H1 (cell line): ENCODE data around the gene SH2B3. TPM values are rescaled to one million over a fixed set of nuclear protein-coding genes. Genes with fewer than 3 reads are reported as not detected.

Experiments used
- CTCF ChIA-PET: fragments of 300-600 bp; sonication (Branson Sonifier 250); formaldehyde crosslinking; loops from one replicate; lab custom pipeline; 2021; ENCODE audit not compliant: partially characterized antibody; lab: Charles Lee
- POLR2A ChIA-PET: fragments of 300-600 bp; sonication (Branson Sonifier 250); formaldehyde crosslinking; loops from one replicate; lab custom pipeline; 2021; ENCODE audit warnings: inconsistent platforms; ENCODE audit not compliant: partially characterized antibody; lab: Charles Lee
- DNase-seq, 2 experiments: peaks; one replicate each; pipeline versions ENCODE4 v3.0.0 to v3.0.0-alpha.2; 2010 to 2022; ENCODE audit warnings: low spot score in 2 of 2, low read depth in 1 of 2, mixed read lengths in 1 of 2
- FAIRE-seq: peaks from 2 replicates; lab custom pipeline; 2011; peaks lifted over from hg19 to GRCh38; lab: Jason Lieb, UNC
- H2AFZ ChIP-seq: 2 replicates; pipeline ENCODE4 v1.8.1; 2012; ENCODE audit warnings: low read length, inconsistent platforms
- H2AK5ac ChIP-seq: 2 replicates; pipeline ENCODE4 v1.6.1; 2013; ENCODE audit warnings: low read depth, low read length
- H2BK120ac ChIP-seq: replicated peaks from 2 replicates; pipeline ENCODE3; 2013; ENCODE audit warnings: low read depth, low read length, inconsistent platforms
- H2BK12ac ChIP-seq: 2 replicates; pipeline ENCODE4 v1.6.1; 2013; ENCODE audit warnings: low read depth, low read length
- H2BK15ac ChIP-seq: 2 replicates; pipeline ENCODE4 v1.6.1; 2013; ENCODE audit warnings: low read length
- H2BK20ac ChIP-seq: 2 replicates; pipeline ENCODE4 v1.6.1; 2013; ENCODE audit warnings: low read length
- H2BK5ac ChIP-seq: 2 replicates; pipeline ENCODE4 v1.6.1; 2013; ENCODE audit warnings: low read depth, low read length
- H3K14ac ChIP-seq: 2 replicates; pipeline ENCODE4 v1.6.1; 2013; ENCODE audit warnings: inconsistent platforms; ENCODE audit not compliant: insufficient read length
- H3K18ac ChIP-seq: 2 replicates; pipeline ENCODE4 v1.6.1; 2013; ENCODE audit warnings: low read length; ENCODE audit errors: extremely low read depth
- H3K23ac ChIP-seq: 2 replicates; pipeline ENCODE4 v1.6.1; 2013; ENCODE audit warnings: inconsistent platforms; ENCODE audit not compliant: insufficient read length
- H3K23me2 ChIP-seq: 2 replicates; pipeline ENCODE4 v1.6.1; 2013; ENCODE audit warnings: low read depth, low read length
- H3K27ac ChIP-seq: 2 replicates; pipeline ENCODE4 v1.6.1; 2011; ENCODE audit warnings: low read depth, low read length, inconsistent platforms
- H3K27me3 ChIP-seq, 4 experiments: replicated peaks in 1 of 4; 1 replicate in 1 of 4; 2 replicates in 3 of 4; pipeline versions ENCODE4 v1.6.1 to v1.8.1; 2011 to 2013; ENCODE audit warnings: low read length in 3 of 4, mild to moderate bottlenecking in 3 of 4, inconsistent platforms in 2 of 4, mixed read lengths in 2 of 4, moderate library complexity in 1 of 4; ENCODE audit not compliant: control insufficient read depth in 3 of 4, insufficient read depth in 3 of 4; ENCODE audit errors: extremely low read depth in 1 of 4
- H3K36me3 ChIP-seq, 4 experiments: 2 replicates each; pipeline versions ENCODE4 v1.6.1 to v1.8.1; 2011 to 2013; ENCODE audit warnings: mild to moderate bottlenecking in 4 of 4, low read length in 3 of 4, moderate library complexity in 2 of 4, control low read depth in 1 of 4, inconsistent platforms in 1 of 4; ENCODE audit not compliant: insufficient read depth in 4 of 4, control insufficient read depth in 2 of 4
- H3K4ac ChIP-seq: replicated peaks from 2 replicates; pipeline ENCODE3; 2013; ENCODE audit warnings: low read length, low read depth, mixed read lengths, inconsistent platforms; ENCODE audit not compliant: insufficient read length
- H3K4me1 ChIP-seq, 4 experiments: replicated peaks in 1 of 4; 1 replicate in 1 of 4; 2 replicates in 3 of 4; pipeline versions ENCODE4 v1.6.1 to v1.8.1; 2011 to 2013; ENCODE audit warnings: low read length in 3 of 4, inconsistent platforms in 2 of 4, mixed read lengths in 1 of 4; ENCODE audit not compliant: insufficient read depth in 4 of 4, control insufficient read depth in 3 of 4
- H3K4me2 ChIP-seq, 2 experiments: 2 replicates each; pipeline versions ENCODE4 v1.6.1 to v1.8.1; 2011 to 2013; ENCODE audit warnings: low read depth in 2 of 2, low read length in 2 of 2, control low read depth in 1 of 2, inconsistent platforms in 1 of 2, mild to moderate bottlenecking in 1 of 2; ENCODE audit not compliant: insufficient read depth in 1 of 2
- H3K4me3 ChIP-seq, 4 experiments: fragments of 200-600, 300-600 bp in 1 of 4; sonication (generic), shearing (Covaris generic), sonication (Bioruptor Twin) in 1 of 4; 2 replicates each; pipeline versions ENCODE4 v1.5.1 to v1.8.1; 2011 to 2016; ENCODE audit warnings: low read length in 4 of 4, low read depth in 3 of 4, control low read depth in 2 of 4, inconsistent platforms in 2 of 4, mild to moderate bottlenecking in 2 of 4, mixed read lengths in 1 of 4, moderate library complexity in 1 of 4; ENCODE audit not compliant: insufficient read depth in 2 of 4; ENCODE audit errors: extremely low read depth in 1 of 4
- H3K56ac ChIP-seq: replicated peaks from 2 replicates; pipeline ENCODE3; 2013; ENCODE audit warnings: low read depth, mild to moderate bottlenecking, mixed read lengths, low read length, inconsistent platforms; ENCODE audit not compliant: insufficient read length
- H3K79me1 ChIP-seq: 2 replicates; pipeline ENCODE4 v1.6.1; 2013; ENCODE audit warnings: low read depth, low read length, control low read depth
- H3K79me2 ChIP-seq, 2 experiments: 2 replicates each; pipeline versions ENCODE4 v1.6.1 to v1.8.1; 2012 to 2013; ENCODE audit warnings: low read length in 2 of 2, mild to moderate bottlenecking in 2 of 2, inconsistent platforms in 1 of 2; ENCODE audit not compliant: insufficient read depth in 2 of 2, control insufficient read depth in 1 of 2
- H3K9ac ChIP-seq, 4 experiments: replicated peaks in 1 of 4; 1 replicate in 1 of 4; 2 replicates in 3 of 4; pipeline versions ENCODE4 v1.6.1 to v1.8.1; 2011 to 2013; ENCODE audit warnings: low read depth in 3 of 4, low read length in 3 of 4, control low read depth in 2 of 4, mild to moderate bottlenecking in 2 of 4, moderate library complexity in 2 of 4, inconsistent platforms in 1 of 4; ENCODE audit errors: extremely low read depth in 1 of 4
- H3K9me3 ChIP-seq, 2 experiments: 2 replicates each; pipeline versions ENCODE4 v1.6.1 to v1.8.1; 2012 to 2013; ENCODE audit warnings: mild to moderate bottlenecking in 2 of 2, moderate library complexity in 2 of 2, control low read depth in 1 of 2, inconsistent platforms in 1 of 2, low read depth in 1 of 2, low read length in 1 of 2, mixed read lengths in 1 of 2; ENCODE audit not compliant: insufficient read depth in 2 of 2
- H4K20me1 ChIP-seq, 2 experiments: replicated peaks in 1 of 2; 2 replicates each; pipeline versions ENCODE3 to v1.8.1; 2011 to 2013; ENCODE audit warnings: inconsistent platforms in 2 of 2, low read length in 2 of 2, mild to moderate bottlenecking in 1 of 2; ENCODE audit not compliant: insufficient read depth in 2 of 2, control insufficient read depth in 1 of 2
- H4K5ac ChIP-seq: 2 replicates; pipeline ENCODE4 v1.6.1; 2013; ENCODE audit warnings: low read length, low read depth, mixed read lengths, inconsistent platforms; ENCODE audit not compliant: insufficient read length
- H4K8ac ChIP-seq: 2 replicates; pipeline ENCODE4 v1.8.0; 2013; ENCODE audit warnings: mild to moderate bottlenecking, moderate library complexity, low read length, inconsistent platforms; ENCODE audit not compliant: insufficient read depth; ENCODE audit errors: extremely low read depth
- H4K91ac ChIP-seq: replicated peaks from 2 replicates; pipeline ENCODE3; 2013; ENCODE audit warnings: low read length, mixed read lengths, inconsistent platforms; ENCODE audit not compliant: insufficient read length
- BCL11A ChIP-seq, 2 experiments: IDR thresholded peaks; one replicate each; pipeline ENCODE4 v1.6.1; 2011; ENCODE audit warnings: low read depth in 2 of 2, low read length in 2 of 2, mild to moderate bottlenecking in 2 of 2
- CBX8 ChIP-seq: fragments of 300-800, 300-1000 bp; sonication (generic); IDR thresholded peaks from 2 replicates; pipeline ENCODE4 v1.7.1; 2016; ENCODE audit warnings: low read depth, low read length, borderline replicate concordance
- CHD1 ChIP-seq: IDR thresholded peaks from 2 replicates; pipeline ENCODE4 v1.6.1; 2012; ENCODE audit warnings: low read depth, low read length, improper control_type of control experiment
- EZH2 ChIP-seq: fragments of 200-600 bp; sonication (generic); IDR thresholded peaks from 2 replicates; pipeline ENCODE4 v1.7.1; 2012; ENCODE audit warnings: low read depth, mild to moderate bottlenecking, moderate library complexity, low read length, inconsistent platforms; ENCODE audit not compliant: severe bottlenecking
- JUND ChIP-seq: IDR thresholded peaks from 2 replicates; pipeline ENCODE4 v1.6.1; 2011; ENCODE audit warnings: mild to moderate bottlenecking, improper control_type of control experiment, low read length
- KDM1A ChIP-seq: fragments of 200-600, 300-600 bp; sonication (generic); IDR thresholded peaks from 2 replicates; pipeline ENCODE4 v1.7.1; 2016; ENCODE audit warnings: mild to moderate bottlenecking, low read length, borderline replicate concordance
- RXRA ChIP-seq: IDR thresholded peaks from 2 replicates; pipeline ENCODE4 v1.6.1; 2011; ENCODE audit warnings: low read depth, mild to moderate bottlenecking, low read length, moderate library complexity; ENCODE audit not compliant: insufficient read depth
- SIN3A ChIP-seq, 2 experiments: IDR thresholded peaks in 1 of 2; conservative IDR thresholded peaks in 1 of 2; 2 replicates each; pipeline ENCODE4 v1.6.1; 2011 to 2012; ENCODE audit warnings: low read length in 2 of 2, improper control_type of control experiment in 1 of 2, low read depth in 1 of 2, mild to moderate bottlenecking in 1 of 2
- YY1 ChIP-seq: IDR thresholded peaks from 2 replicates; pipeline ENCODE4 v1.6.1; 2011; ENCODE audit warnings: low read depth, mild to moderate bottlenecking, low read length
- ZNF274 ChIP-seq: IDR thresholded peaks from 2 replicates; pipeline ENCODE4 v1.7.0; 2012; ENCODE audit warnings: low read length, borderline replicate concordance; ENCODE audit errors: extremely low read depth
- WGBS, 2 experiments: shearing (Covaris generic) in 1 of 2; methylation state at CpG; one replicate each; pipeline versions ENCODE4 v1.1.6 to v1.1.7; 2013 to 2015; ENCODE audit warnings: low lambda C conversion rate in 2 of 2, mixed read lengths in 2 of 2, inconsistent platforms in 1 of 2, low coverage in 1 of 2, missing lambda C conversion rate in 1 of 2; ENCODE audit not compliant: insufficient replicate concordance in 2 of 2, insufficient coverage in 1 of 2, insufficient read length in 1 of 2; ENCODE audit errors: extremely low coverage in 1 of 2, missing lambda C conversion rate in 1 of 2; 5-methylcytosine and 5-hydroxymethylcytosine counted together
- polyA plus RNA-seq, 7 experiments: library from polyadenylated mRNA; depleted of rRNA in 3 of 7; stranded (reverse) in 5 of 7; unstranded in 2 of 7; fragments of >200 nt in 5 of 7; fragments of 200-250 nt in 2 of 7; gene quantifications; 1 replicate in 5 of 7; 2 replicates in 1 of 7; 4 replicates in 1 of 7; pipeline versions ENCODE4 v1.2.1 to v1.2.3, GENCODE V29; 2011 to 2013; ENCODE audit warnings: missing spikeins in 2 of 7, mixed read lengths in 2 of 7
- total RNA-seq: library from RNA; stranded (reverse); fragmentation: NEBNext Ultra II Directional; extraction: Animal tissue kit (Norgen Biotek cat#: 25700); gene quantifications from 2 replicates; pipeline ENCODE4 v1.2.1, GENCODE V29; 2021

The SH2B3 gene
- total and polyA plus RNA-seq, 2 of the 8 experiments (the other 6 are each of a cell fraction or from before 2014, with no cell fraction given): 20.8 to 34.1 TPM

GRCh38 chr12:111417784-111418593, 12.3 kb downstream of the SH2B3 start:
- H3K79me2 ChIP-seq: peaks cover 11 to 65% of the 10 kb centered on the region in 2 experiments; a peak in 3 of 4 replicates
- 94% methylated on average over 36 of the region's 67 CpGs; no CpG with 5 or more reads in 1 of the 2 experiments for WGBS, 2 experiments
- no peak for TF ChIP-seq CHD1
- no peak for TF ChIP-seq CBX8
- TF ChIP-seq EZH2: no peak
- no peak for TF ChIP-seq ZNF274
- TF ChIP-seq YY1: no peak
- TF ChIP-seq RXRA: no peak
- TF ChIP-seq KDM1A: no peak
- TF ChIP-seq BCL11A (IDR thresholded peaks at IDR 0.05; ENCODE audit: low read depth in 2 of 2, low read length in 2 of 2): no peak
- TF ChIP-seq JUND: no peak
- no peak for TF ChIP-seq SIN3A (conservative IDR thresholded peaks at IDR 0.05 in 1 of 2, IDR thresholded peaks at IDR 0.05 in 1 of 2; ENCODE audit: low read depth in 1 of 2, low read length in 2 of 2)

More at GRCh38 chr12:111417784-111418593, 12.3 kb downstream of the SH2B3 start:
- FAIRE-seq: no peak
- POLR2A ChIA-PET: interaction anchor here (0.7 to 2.4 kb wide), 5 partner anchors 7 to 37 kb away, joined by 3 to 9 read pairs (median 5); partner anchors contain the start of gene SH2B3
- Histone ChIP-seq H3K4me2 (no peak overlapping the region), H3K9ac (no peak overlapping the region), H3K9me3 (no peaks in the 10 kb centered on the region), H3K56ac (no peak overlapping the region), H3K27me3 (no peaks in the 10 kb centered on the region), H4K8ac (0 out of 2 replicates have a peak overlapping the region, but pooled peaks have one; percentile 40), H2BK12ac (no peak overlapping the region), H3K18ac (no peak overlapping the region), H3K36me3 (peaks cover 0 to 18% (median 7%) of the 10 kb centered on the region in 4 experiments; a peak in 3 of 8 replicates), H2BK15ac (no peak overlapping the region), H3K4me1 (peaks cover 9 to 23% (median 15%) of the 10 kb centered on the region in 4 experiments; a peak in 6 of 7 replicates), H3K27ac (no peak overlapping the region), H4K5ac (no peak overlapping the region), H3K23me2 (no peaks in the 10 kb centered on the region; the same call in 1 of the 2 replicates), H2BK120ac (no peak overlapping the region), H4K20me1 (peaks cover 9 to 16% of the 10 kb centered on the region in 2 experiments), H2BK20ac (no peak overlapping the region), H3K4ac (no peak overlapping the region), H3K23ac (no peak overlapping the region), H4K91ac (no peak overlapping the region), H3K14ac (no peak overlapping the region), H2BK5ac (peak overlapping the region; percentile 44; the same call in 1 of the 2 replicates), H2AFZ (no peak overlapping the region), H3K79me1 (peaks cover 11% of the 10 kb centered on the region; the same call in 1 of the 2 replicates), H2AK5ac (no peak overlapping the region), H3K4me3 (no peak overlapping the region)
- CTCF ChIA-PET: interaction anchor here (1.0 to 11.1 kb wide), 4 partner anchors 14 to 114 kb away, joined by 3 to 189 read pairs (median 26); partner anchors contain the start of gene SH2B3
- no peak for DNase-seq
